ENCODE measurements around the gene CIRBP.

Gene CIRBP

GRCh38 chr19:1291761-1292418 lies 22.8 kb downstream of the CIRBP start:
- H3K4me1 Mint-ChIP-seq, result no peaks in the 10 kb centered on the region
- H3K9me3 Mint-ChIP-seq, result no peaks in the 10 kb centered on the region
- no peak overlapping the region for H3K4me3 Mint-ChIP-seq
- no peaks in the 10 kb centered on the region for H3K36me3 Mint-ChIP-seq (ENCODE audit: low read depth)
- no peak overlapping the region for H3K27ac Mint-ChIP-seq
- no peak for TF ChIP-seq CTCF (IDR thresholded peaks at IDR 0.05; ENCODE audit: unreplicated experiment in 3 of 3)
- H3K27me3 Mint-ChIP-seq (ENCODE audit: low read depth), result no peaks in the 10 kb centered on the region

- no peak for TF ChIP-seq CTCF (IDR thresholded peaks at IDR 0.05; ENCODE audit: unreplicated experiment in 3 of 3)
- Mint-ChIP-seq H3K36me3 (ENCODE audit: low read depth) (no peaks in the 10 kb centered on the region), H3K27me3 (ENCODE audit: low read depth) (peaks cover 1% of the 10 kb centered on the region), H3K4me1 (no peaks in the 10 kb centered on the region), H3K27ac (no peak overlapping the region), H3K9me3 (no peaks in the 10 kb centered on the region), H3K4me3 (no peak overlapping the region)
Measured at GRCh38 chr19:1292419-1293151, 23.5 kb downstream of the CIRBP start.

GRCh38 chr19:1293782-1294604 lies 24.9 kb downstream of the CIRBP start:
- TF ChIP-seq CTCF (IDR thresholded peaks at IDR 0.05; ENCODE audit: unreplicated experiment in 3 of 3), result no peak
- H3K27me3 Mint-ChIP-seq (ENCODE audit: low read depth), result peaks cover 3% of the 10 kb centered on the region
- no peaks in the 10 kb centered on the region for H3K4me1 Mint-ChIP-seq
- H3K4me3 Mint-ChIP-seq, result no peak overlapping the region
- H3K27ac Mint-ChIP-seq, result no peak overlapping the region
- no peaks in the 10 kb centered on the region for H3K9me3 Mint-ChIP-seq
- H3K36me3 Mint-ChIP-seq (ENCODE audit: low read depth), result no peaks in the 10 kb centered on the region

GRCh38 chr19:1294688-1295087 lies 25.6 kb downstream of the CIRBP start:
- no peak overlapping the region for H3K4me3 Mint-ChIP-seq
- no peaks in the 10 kb centered on the region for H3K9me3 Mint-ChIP-seq
- no peaks in the 10 kb centered on the region for H3K4me1 Mint-ChIP-seq
- H3K27ac Mint-ChIP-seq, result no peak overlapping the region
- TF ChIP-seq CTCF (IDR thresholded peaks at IDR 0.05; ENCODE audit: unreplicated experiment in 3 of 3), result no peak
- H3K27me3 Mint-ChIP-seq (ENCODE audit: low read depth), result peaks cover 3% of the 10 kb centered on the region
- no peaks in the 10 kb centered on the region for H3K36me3 Mint-ChIP-seq (ENCODE audit: low read depth)

GRCh38 chr19:1295169-1296012 lies 26.3 kb downstream of the CIRBP start:
- H3K27ac Mint-ChIP-seq, result no peak overlapping the region
- no peaks in the 10 kb centered on the region for H3K36me3 Mint-ChIP-seq (ENCODE audit: low read depth)
- H3K4me3 Mint-ChIP-seq, result no peak overlapping the region
- H3K4me1 Mint-ChIP-seq, result no peaks in the 10 kb centered on the region
- no peak for TF ChIP-seq CTCF (IDR thresholded peaks at IDR 0.05; ENCODE audit: unreplicated experiment in 3 of 3)
- peaks cover 3% of the 10 kb centered on the region for H3K27me3 Mint-ChIP-seq (ENCODE audit: low read depth)
- H3K9me3 Mint-ChIP-seq, result no peaks in the 10 kb centered on the region
